GM20000 (cell line): ENCODE results near the gene SLC24A4.

Source experiments
- DNase-seq: peaks from one replicate; pipeline ENCODE4 v3.0.0; 2012; ENCODE audit warnings: low spot score
- TF ChIP-seq, protein P1 (sequence below): IDR thresholded peaks from 2 replicates; pipeline ENCODE4 v1.5.1; 2012; ENCODE audit warnings: mild to moderate bottlenecking, control low read depth; ENCODE audit errors: extremely low read depth, missing control alignments

The SLC24A4 gene

DNA sequence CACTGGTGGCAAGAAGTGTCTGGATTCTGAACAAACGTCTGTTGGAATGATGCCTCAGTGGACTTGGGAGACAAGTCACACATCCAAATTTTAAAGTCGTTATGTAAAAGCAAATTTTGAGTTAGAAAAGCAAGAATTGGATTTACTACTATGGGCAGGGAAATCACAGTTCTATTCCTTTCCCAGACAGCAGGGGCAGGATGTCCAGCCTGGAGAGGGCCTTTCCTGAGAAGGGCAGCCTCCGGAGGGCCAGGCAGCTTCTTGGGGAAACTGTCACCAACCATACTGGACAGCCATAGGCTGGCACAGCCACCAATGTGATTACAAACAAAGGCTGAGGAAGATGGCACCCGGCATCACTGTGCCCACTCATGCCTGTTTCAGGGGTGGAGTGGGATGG is 11.1 kb downstream of the SLC24A4 start:
- DNase-seq, result no peak
- TF ChIP-seq, protein P1, sequence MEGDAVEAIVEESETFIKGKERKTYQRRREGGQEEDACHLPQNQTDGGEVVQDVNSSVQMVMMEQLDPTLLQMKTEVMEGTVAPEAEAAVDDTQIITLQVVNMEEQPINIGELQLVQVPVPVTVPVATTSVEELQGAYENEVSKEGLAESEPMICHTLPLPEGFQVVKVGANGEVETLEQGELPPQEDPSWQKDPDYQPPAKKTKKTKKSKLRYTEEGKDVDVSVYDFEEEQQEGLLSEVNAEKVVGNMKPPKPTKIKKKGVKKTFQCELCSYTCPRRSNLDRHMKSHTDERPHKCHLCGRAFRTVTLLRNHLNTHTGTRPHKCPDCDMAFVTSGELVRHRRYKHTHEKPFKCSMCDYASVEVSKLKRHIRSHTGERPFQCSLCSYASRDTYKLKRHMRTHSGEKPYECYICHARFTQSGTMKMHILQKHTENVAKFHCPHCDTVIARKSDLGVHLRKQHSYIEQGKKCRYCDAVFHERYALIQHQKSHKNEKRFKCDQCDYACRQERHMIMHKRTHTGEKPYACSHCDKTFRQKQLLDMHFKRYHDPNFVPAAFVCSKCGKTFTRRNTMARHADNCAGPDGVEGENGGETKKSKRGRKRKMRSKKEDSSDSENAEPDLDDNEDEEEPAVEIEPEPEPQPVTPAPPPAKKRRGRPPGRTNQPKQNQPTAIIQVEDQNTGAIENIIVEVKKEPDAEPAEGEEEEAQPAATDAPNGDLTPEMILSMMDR, result no peak

DNA sequence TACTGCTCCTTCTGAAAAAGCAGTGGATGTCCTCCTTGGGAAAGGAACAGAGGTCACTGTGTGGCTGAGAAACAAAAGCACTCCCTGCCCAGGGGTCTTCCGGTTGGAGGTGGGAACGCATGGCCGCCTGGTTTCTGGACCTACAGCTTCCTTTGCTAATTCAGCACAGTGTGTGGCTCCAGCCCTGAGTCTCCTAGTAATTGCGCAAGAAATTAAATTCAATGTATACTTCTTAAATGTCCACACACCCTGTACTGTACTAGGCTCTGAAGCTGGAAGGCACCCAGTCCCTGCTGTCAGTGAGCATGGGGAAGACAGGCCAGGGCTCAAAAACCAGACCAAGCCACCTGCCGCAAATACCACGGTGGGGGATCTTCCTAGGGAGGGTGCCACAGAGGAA is 13.4 kb downstream of the SLC24A4 start:
- DNase-seq, result no peak
- TF ChIP-seq, protein P1, result no peak

DNA sequence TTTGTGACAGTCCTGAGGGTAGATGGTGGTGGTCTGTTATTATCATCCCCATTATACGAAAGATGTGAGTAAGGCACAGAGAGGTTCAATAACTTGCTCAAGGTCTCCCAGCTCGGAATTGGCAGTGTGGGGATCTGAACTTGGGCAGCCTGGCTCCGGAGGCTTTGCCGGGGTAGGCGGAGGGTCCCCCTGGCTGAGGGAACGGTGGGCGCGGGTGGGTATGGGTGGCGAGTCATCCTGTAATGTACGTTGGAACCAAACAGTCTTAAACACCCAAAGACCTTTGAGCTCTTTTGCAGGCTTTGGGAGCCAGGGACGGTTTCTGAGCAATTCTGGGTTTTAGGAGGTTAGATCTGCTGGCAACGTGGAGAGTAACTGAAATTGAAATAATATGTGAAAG is 16.5 kb downstream of the SLC24A4 start:
- no peak for DNase-seq
- TF ChIP-seq, protein P1, result no peak

DNA sequence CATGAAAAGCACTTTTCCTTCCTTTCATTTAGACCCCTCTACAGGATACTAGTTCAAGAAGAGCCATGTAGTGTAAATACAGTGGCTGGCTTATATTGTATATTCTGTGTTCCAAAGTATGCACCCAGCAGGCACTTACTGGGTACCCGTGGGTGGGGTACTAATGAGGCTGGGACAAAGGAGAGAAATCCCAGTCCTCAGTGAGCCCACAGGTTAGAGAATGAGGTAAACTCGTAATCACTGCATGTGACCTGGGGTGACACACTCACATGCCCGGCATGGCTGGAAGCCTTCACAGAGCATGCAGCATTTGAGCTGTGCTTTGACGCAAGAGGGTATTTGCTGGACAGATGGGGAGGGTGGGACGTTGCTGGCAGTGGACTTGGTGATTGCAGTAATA is 17.1 kb downstream of the SLC24A4 start:
- TF ChIP-seq, protein P1, result no peak

DNA sequence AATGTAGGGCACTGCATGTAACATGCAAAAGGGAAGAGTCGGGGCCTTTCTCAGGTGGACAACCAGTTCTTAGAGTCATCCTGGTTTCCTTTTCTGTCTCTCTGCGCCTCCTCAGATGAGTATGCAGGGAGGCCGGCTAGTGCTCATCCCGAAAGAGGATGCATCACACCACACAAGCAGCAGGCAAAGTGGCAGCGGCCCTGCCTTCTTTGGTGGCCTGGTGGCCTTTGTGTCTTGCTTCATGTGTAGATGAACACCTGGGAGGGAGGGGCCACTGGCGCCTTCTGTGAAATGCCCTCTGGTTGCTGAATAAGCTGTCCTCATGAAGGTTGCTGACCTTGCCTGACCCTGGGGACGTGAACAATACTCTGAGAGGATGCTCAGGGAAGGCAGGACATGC is 18.0 kb downstream of the SLC24A4 start:
- TF ChIP-seq, protein P1, result no peak
- DNase-seq, result no peak

More for the DNA sequence above, 17.1 kb downstream of the SLC24A4 start:
- no peak for DNase-seq

DNA sequence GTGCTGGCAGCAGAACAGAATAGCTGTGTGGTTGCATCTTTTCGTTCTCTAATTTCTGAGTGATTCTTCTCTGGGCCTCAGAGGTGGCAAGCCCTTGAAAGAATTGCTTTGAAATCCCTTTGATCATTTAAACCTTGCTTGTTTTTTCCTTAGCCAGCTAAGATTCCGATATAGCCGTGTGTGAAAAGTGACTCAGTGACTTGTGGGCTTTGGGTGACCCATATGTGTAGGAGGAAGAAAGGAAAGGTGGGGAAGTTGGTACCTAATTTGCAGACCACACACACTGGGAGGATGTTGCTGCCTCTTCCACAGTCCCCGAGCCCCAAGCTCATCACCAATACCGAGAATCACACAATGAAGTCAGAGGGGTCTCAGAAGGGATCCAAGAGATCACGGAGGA is 18.8 kb downstream of the SLC24A4 start:
- TF ChIP-seq, protein P1, result no peak
- DNase-seq, result no peak

DNA sequence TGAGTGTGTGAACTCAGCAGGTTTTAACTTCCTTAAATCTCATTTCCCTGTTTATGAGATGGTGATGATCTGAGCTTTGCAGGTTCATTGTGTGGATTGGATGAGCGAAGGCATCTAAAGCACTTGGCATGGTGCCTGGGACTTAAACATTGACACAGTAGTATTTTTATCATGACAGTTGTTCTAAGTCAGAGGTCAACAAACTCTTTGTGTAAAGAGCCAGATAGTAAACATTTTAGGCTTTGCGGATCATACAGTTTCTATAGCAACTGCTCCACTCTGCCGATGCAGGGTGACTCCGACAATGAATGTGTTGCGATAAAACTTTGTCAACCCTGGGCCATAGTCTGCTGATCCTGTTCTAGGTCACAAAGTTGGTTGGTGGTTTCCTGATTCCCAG is 25.2 kb downstream of the SLC24A4 start:
- no peak for DNase-seq
- TF ChIP-seq, protein P1, result no peak

DNA sequence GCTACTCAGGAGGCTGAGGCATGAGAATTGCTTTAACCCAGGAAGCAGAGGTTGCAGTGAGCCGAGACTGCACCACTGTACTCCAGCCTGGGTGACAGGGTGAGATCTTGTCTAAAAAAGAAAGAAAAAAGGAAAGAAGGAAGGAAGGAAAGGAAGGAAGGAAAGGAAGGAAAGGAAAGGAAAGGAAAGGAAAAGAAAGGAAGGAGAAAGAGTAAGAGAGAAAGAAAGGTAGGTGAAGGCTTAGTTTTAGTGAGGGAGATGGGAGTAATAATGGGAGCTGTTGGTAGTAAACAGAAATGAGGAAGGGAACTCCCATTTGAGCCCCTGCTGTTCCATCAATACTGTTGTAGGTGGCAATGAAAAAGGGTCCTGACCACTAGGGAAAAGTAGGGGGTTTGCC is 28.8 kb downstream of the SLC24A4 start:
- DNase-seq, result no peak
- TF ChIP-seq, protein P1, result no peak
